ENCODE results near the gene DDAH1. TPM values are rescaled to one million over a fixed set of nuclear protein-coding genes. Genes with fewer than 3 reads are reported as not detected.

The DDAH1 gene
- total RNA-seq, 1 donor from 2014 or later, result 5.4 TPM

DNA sequence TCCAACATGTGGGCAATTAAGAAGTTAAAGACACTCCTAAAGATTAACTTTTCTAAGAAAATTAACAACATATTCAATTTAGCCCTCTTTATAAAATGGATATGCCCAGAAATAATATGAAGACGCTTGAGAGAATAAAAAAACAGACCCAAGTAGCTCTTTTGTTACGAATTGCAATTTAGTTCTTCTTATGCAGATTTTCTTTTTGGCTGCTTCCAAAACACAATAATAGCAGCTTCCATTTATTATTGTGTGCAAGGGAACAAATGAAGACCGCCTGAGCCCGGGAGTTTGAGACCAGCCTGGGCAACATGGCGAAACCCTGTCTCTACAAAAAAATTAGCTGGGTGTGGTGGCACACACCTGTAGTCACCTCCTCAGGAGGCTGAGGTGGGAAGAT, 138.1 kb downstream of the DDAH1 start:
- Mint-ChIP-seq H3K36me3 (ENCODE audit: unreplicated experiment) (no peaks in the 10 kb centered on the region), H3K4me1 (ENCODE audit: low read depth, unreplicated experiment) (no peaks in the 10 kb centered on the region), H3K27ac (ENCODE audit: unreplicated experiment) (no peak overlapping the region), H3K4me3 (ENCODE audit: unreplicated experiment) (no peak overlapping the region), H3K9me3 (ENCODE audit: unreplicated experiment) (no peaks in the 10 kb centered on the region), H3K27me3 (ENCODE audit: unreplicated experiment) (no peaks in the 10 kb centered on the region)
- DNase-seq, result no peak
- TF ChIP-seq, protein P1, sequence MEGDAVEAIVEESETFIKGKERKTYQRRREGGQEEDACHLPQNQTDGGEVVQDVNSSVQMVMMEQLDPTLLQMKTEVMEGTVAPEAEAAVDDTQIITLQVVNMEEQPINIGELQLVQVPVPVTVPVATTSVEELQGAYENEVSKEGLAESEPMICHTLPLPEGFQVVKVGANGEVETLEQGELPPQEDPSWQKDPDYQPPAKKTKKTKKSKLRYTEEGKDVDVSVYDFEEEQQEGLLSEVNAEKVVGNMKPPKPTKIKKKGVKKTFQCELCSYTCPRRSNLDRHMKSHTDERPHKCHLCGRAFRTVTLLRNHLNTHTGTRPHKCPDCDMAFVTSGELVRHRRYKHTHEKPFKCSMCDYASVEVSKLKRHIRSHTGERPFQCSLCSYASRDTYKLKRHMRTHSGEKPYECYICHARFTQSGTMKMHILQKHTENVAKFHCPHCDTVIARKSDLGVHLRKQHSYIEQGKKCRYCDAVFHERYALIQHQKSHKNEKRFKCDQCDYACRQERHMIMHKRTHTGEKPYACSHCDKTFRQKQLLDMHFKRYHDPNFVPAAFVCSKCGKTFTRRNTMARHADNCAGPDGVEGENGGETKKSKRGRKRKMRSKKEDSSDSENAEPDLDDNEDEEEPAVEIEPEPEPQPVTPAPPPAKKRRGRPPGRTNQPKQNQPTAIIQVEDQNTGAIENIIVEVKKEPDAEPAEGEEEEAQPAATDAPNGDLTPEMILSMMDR (IDR thresholded peaks at IDR 0.05; ENCODE audit: partially characterized antibody, unreplicated experiment), result no peak

DNA sequence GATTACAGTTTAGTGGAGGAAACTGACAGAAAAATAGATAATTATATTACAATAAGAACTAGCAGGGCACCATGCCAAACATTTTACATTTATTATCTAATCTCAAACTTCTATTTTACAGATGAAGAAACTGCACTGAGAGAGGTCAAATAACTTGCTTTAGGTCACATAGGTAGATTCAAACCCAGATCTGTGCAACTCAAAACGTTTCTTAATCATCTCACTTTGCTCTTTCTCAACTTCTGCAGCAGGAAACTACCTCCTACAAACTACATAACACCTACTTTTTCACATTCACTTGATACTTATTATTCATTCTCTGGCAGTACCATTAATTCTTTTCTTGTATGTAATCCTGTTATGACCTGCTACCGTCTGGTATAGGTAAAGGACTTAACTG, 138.6 kb downstream of the DDAH1 start:
- Mint-ChIP-seq H3K4me3 (ENCODE audit: unreplicated experiment) (no peak overlapping the region), H3K36me3 (ENCODE audit: unreplicated experiment) (no peaks in the 10 kb centered on the region), H3K27me3 (ENCODE audit: unreplicated experiment) (no peaks in the 10 kb centered on the region), H3K27ac (ENCODE audit: unreplicated experiment) (no peak overlapping the region), H3K9me3 (ENCODE audit: unreplicated experiment) (no peaks in the 10 kb centered on the region), H3K4me1 (ENCODE audit: low read depth, unreplicated experiment) (no peaks in the 10 kb centered on the region)
- TF ChIP-seq, protein P1 (IDR thresholded peaks at IDR 0.05; ENCODE audit: partially characterized antibody, unreplicated experiment), result no peak
- no peak for DNase-seq

DNA sequence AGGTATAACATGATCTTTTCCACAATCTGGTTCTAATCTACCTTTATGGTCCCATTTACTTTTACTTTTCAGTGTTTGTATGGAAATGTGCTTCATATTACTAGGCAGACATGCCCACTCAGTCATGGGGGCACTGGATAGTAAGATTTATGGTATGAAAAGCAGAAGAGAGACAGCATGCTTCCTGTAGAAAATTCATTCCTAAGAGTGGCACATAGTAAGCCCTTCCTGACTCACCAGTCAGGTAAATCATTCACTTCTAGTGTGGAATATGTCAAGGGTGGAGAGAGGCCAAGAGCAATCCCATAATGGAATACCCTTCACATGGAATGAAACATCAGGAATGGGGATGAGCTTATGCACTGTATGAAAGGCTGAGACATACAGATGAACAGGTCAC, 139.0 kb downstream of the DDAH1 start:
- DNase-seq, result no peak
- no peaks in the 10 kb centered on the region for H3K36me3 Mint-ChIP-seq (ENCODE audit: unreplicated experiment)
- no peaks in the 10 kb centered on the region for H3K9me3 Mint-ChIP-seq (ENCODE audit: unreplicated experiment)
- H3K27ac Mint-ChIP-seq (ENCODE audit: unreplicated experiment), result no peak overlapping the region
- no peaks in the 10 kb centered on the region for H3K27me3 Mint-ChIP-seq (ENCODE audit: unreplicated experiment)
- no peaks in the 10 kb centered on the region for H3K4me1 Mint-ChIP-seq (ENCODE audit: low read depth, unreplicated experiment)
- H3K4me3 Mint-ChIP-seq (ENCODE audit: unreplicated experiment), result no peak overlapping the region
- TF ChIP-seq, protein P1 (IDR thresholded peaks at IDR 0.05; ENCODE audit: partially characterized antibody, unreplicated experiment), result no peak

DNA sequence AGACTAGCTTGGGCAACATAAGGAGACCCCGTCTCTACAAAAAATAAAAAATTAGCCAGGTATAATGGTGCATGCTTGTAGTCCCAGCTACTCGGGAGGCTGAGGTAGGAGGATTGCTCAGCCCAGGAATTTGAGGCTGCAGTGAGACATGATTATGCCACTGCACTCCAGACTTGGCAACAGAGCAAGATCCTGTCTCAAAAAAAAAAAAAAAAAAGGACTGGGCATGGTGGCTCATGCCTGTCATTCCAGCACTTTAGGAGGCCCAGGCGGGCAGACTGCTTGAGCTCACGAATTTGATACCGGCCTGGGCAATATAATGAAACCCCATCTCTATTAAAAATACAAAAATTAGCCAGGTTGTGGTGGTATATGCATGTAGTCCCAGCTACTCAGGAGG, 141.2 kb downstream of the DDAH1 start:
- H3K4me1 Mint-ChIP-seq (ENCODE audit: low read depth, unreplicated experiment), result no peaks in the 10 kb centered on the region
- H3K27ac Mint-ChIP-seq (ENCODE audit: unreplicated experiment), result no peak overlapping the region
- no peak overlapping the region for H3K4me3 Mint-ChIP-seq (ENCODE audit: unreplicated experiment)
- no peaks in the 10 kb centered on the region for H3K9me3 Mint-ChIP-seq (ENCODE audit: unreplicated experiment)
- H3K36me3 Mint-ChIP-seq (ENCODE audit: unreplicated experiment), result no peaks in the 10 kb centered on the region
- TF ChIP-seq, protein P1 (IDR thresholded peaks at IDR 0.05; ENCODE audit: partially characterized antibody, unreplicated experiment), result no peak
- no peaks in the 10 kb centered on the region for H3K27me3 Mint-ChIP-seq (ENCODE audit: unreplicated experiment)
- DNase-seq, result no peak

DNA sequence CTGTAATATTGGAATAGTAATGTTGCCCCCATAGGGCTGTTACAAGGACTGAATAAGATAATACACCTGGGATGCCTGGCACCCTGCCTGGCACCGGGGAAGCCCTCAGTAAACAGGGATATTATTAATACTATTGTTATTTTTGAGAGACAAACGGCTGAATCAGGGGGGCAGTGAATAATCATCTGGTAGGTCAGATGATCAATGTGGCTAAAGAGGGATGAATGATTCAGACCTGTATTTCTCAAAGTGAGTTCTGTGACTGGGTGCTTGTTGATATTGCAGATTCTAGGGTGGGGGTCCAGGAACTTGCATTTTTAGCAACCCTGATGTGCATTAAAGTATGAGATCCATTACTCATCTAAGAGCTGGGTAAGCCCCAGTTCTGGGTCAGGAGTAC, 142.3 kb downstream of the DDAH1 start:
- Mint-ChIP-seq H3K27ac (ENCODE audit: unreplicated experiment) (no peak overlapping the region), H3K27me3 (ENCODE audit: unreplicated experiment) (no peaks in the 10 kb centered on the region), H3K4me1 (ENCODE audit: low read depth, unreplicated experiment) (no peaks in the 10 kb centered on the region), H3K9me3 (ENCODE audit: unreplicated experiment) (no peaks in the 10 kb centered on the region), H3K4me3 (ENCODE audit: unreplicated experiment) (no peak overlapping the region), H3K36me3 (ENCODE audit: unreplicated experiment) (no peaks in the 10 kb centered on the region)
- TF ChIP-seq, protein P1 (IDR thresholded peaks at IDR 0.05; ENCODE audit: partially characterized antibody, unreplicated experiment), result no peak
- no peak for DNase-seq
